C4-2B (cell line): ENCODE results near the gene TYW5.

Source experiments
- H3K27ac ChIP-seq: fragments of 450-650 bp; 2 replicates; pipeline ENCODE4 v1.5.1; 2017
- CTCF ChIP-seq: fragments of 450-650 bp; conservative IDR thresholded peaks from 2 replicates; pipeline ENCODE4 v1.5.1; 2017; ENCODE audit warnings: mild to moderate bottlenecking
- ZFX ChIP-seq: fragments of 450-650 bp; IDR thresholded peaks from 2 replicates; pipeline ENCODE4 v1.6.1; 2017

The TYW5 gene

GRCh38 chr2:199973703-199974102 lies 18.4 kb upstream of the TYW5 start:
- no peak overlapping the region for H3K27ac ChIP-seq
- TF ChIP-seq CTCF (peak; percentile 69), ZFX (no peak)

GRCh38 chr2:199972088-199972626 lies 16.9 kb upstream of the TYW5 start:
- TF ChIP-seq ZFX, result no peak
- no peak for TF ChIP-seq CTCF
- no peak overlapping the region for H3K27ac ChIP-seq

GRCh38 chr2:199968126-199968525 lies 12.8 kb upstream of the TYW5 start:
- H3K27ac ChIP-seq, result no peak overlapping the region
- TF ChIP-seq CTCF, result no peak
- TF ChIP-seq ZFX, result no peak

GRCh38 chr2:199966976-199967375 lies 11.7 kb upstream of the TYW5 start:
- no peak overlapping the region for H3K27ac ChIP-seq
- TF ChIP-seq CTCF (no peak), ZFX (no peak)

- H3K27ac ChIP-seq, result no peak overlapping the region
- no peak for TF ChIP-seq CTCF
- TF ChIP-seq ZFX, result no peak
Observed at GRCh38 chr2:199966405-199966804, 11.1 kb upstream of the TYW5 start.

- no peak overlapping the region for H3K27ac ChIP-seq
- TF ChIP-seq CTCF (no peak), ZFX (no peak)
Observed at GRCh38 chr2:199962203-199962602, 6.9 kb upstream of the TYW5 start.

- no peak overlapping the region for H3K27ac ChIP-seq
- TF ChIP-seq CTCF (no peak), ZFX (no peak)
Observed at GRCh38 chr2:199958014-199958413, 2.7 kb upstream of the TYW5 start.
